Panc1 (cell line): ENCODE measurements around the gene PXMP2.

Source experiments
- POLR2AphosphoS5 ChIP-seq: IDR thresholded peaks from 2 replicates; pipeline ENCODE4 v1.6.1; 2012; ENCODE audit warnings: mild to moderate bottlenecking, low read depth, low read length, moderate library complexity
- REST ChIP-seq, 2 experiments: IDR thresholded peaks; 2 replicates each; pipeline ENCODE4 v1.6.1; 2011 to 2012; ENCODE audit warnings: low read depth in 2 of 2, control low read depth in 1 of 2, low read length in 1 of 2, mild to moderate bottlenecking in 1 of 2, moderate library complexity in 1 of 2; ENCODE audit not compliant: insufficient read depth in 1 of 2
- SIN3A ChIP-seq: IDR thresholded peaks from 2 replicates; pipeline ENCODE4 v1.6.1; 2012; ENCODE audit warnings: low read depth, mild to moderate bottlenecking, low read length, moderate library complexity, borderline replicate concordance; ENCODE audit not compliant: insufficient read depth
- TF ChIP-seq, protein P1 (sequence below): fragments of 450-650 bp; IDR thresholded peaks from 2 replicates; pipeline ENCODE4 v1.5.1; 2017; ENCODE audit warnings: mild to moderate bottlenecking

DNA sequence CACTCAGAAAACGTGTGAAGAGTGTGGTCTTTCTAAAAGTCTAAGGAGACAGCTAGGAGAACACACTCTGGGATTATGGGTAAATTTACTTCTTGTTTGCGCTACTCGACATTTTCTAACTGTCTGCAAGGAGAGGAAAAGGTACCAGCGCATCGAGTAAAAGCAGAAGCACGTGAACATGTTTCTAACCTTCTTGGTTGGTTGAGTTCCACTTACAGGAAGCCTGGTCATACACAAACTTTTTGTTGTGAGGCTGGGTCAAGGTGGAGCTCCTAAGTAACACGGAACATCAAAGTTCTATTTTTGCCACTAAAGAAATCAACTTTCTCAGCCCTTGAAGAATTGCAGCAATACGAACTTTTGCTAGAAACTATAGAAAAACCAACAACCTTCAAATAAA, 54.2 kb downstream of the PXMP2 start:
- TF ChIP-seq, protein P1, sequence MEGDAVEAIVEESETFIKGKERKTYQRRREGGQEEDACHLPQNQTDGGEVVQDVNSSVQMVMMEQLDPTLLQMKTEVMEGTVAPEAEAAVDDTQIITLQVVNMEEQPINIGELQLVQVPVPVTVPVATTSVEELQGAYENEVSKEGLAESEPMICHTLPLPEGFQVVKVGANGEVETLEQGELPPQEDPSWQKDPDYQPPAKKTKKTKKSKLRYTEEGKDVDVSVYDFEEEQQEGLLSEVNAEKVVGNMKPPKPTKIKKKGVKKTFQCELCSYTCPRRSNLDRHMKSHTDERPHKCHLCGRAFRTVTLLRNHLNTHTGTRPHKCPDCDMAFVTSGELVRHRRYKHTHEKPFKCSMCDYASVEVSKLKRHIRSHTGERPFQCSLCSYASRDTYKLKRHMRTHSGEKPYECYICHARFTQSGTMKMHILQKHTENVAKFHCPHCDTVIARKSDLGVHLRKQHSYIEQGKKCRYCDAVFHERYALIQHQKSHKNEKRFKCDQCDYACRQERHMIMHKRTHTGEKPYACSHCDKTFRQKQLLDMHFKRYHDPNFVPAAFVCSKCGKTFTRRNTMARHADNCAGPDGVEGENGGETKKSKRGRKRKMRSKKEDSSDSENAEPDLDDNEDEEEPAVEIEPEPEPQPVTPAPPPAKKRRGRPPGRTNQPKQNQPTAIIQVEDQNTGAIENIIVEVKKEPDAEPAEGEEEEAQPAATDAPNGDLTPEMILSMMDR, result no peak
- TF ChIP-seq POLR2AphosphoS5, result no peak
- TF ChIP-seq REST (IDR thresholded peaks at IDR 0.05; ENCODE audit: insufficient read depth in 1 of 2, low read depth in 2 of 2, low read length in 1 of 2), result no peak
- TF ChIP-seq SIN3A, result no peak
